Prostate gland (tissue), 2 donors: Measurements from ENCODE around the gene GPATCH8. TPM values are rescaled to one million over a fixed set of nuclear protein-coding genes. Genes with fewer than 3 reads are reported as not detected.

Source experiments
- DNase-seq: peaks from one replicate; pipeline ENCODE4 v3.0.0-alpha.2; 2019; ENCODE audit warnings: low spot score
- H3K27ac ChIP-seq, 2 donors: fragments of 200-600 bp; sonication (generic); 2 replicates each; pipeline ENCODE4 v1.5.1; 2017 to 2019
- H3K27me3 ChIP-seq: fragments of 200-600 bp; sonication (generic); replicated peaks from 2 replicates; pipeline ENCODE4 v1.5.1; 2019; ENCODE audit not compliant: insufficient read depth
- H3K36me3 ChIP-seq, 2 donors: fragments of 200-600 bp; sonication (generic); 1 replicate in 1 of 2; 2 replicates in 1 of 2; pipeline versions ENCODE4 v1.5.1 to v1.8.1; 2017 to 2019
- H3K4me1 ChIP-seq: fragments of 200-600 bp; sonication (generic); replicated peaks from 2 replicates; pipeline ENCODE4 v1.5.1; 2019
- H3K4me3 ChIP-seq, 2 donors: fragments of 200-600 bp; sonication (generic); 2 replicates each; pipeline ENCODE4 v1.5.1; 2017 to 2019
- H3K9me3 ChIP-seq: fragments of 200-600 bp; sonication (generic); 2 replicates; pipeline ENCODE4 v1.5.1; 2017
- POLR2A ChIP-seq: fragments of 450-650 bp; IDR thresholded peaks from one replicate; pipeline ENCODE4 v1.6.1; 2016; ENCODE audit warnings: antibody characterized with exemption, mild to moderate bottlenecking
- POLR2AphosphoS5 ChIP-seq: sonication (generic); formaldehyde crosslinking; IDR thresholded peaks from one replicate; pipeline ENCODE4 v1.6.1; 2017; ENCODE audit warnings: antibody characterized with exemption
- WGBS: methylation state at CpG from one replicate; pipeline ENCODE4 v1.1.5; 2018; 5-methylcytosine and 5-hydroxymethylcytosine counted together
- intact Hi-C: fragments of 100-400 bp; cut with DNase I; formaldehyde crosslinking; loops from one replicate; pipeline ENCODE4 v1.14.2; 2022
- total RNA-seq, 2 donors: library from RNA; depleted of rRNA; stranded (reverse); fragments of >200 nt; gene quantifications; one replicate each; pipeline ENCODE4 v1.1.0, GENCODE V29; 2016
- TF ChIP-seq, protein P1 (sequence below), 4 experiments: fragments of 200-600 bp in 2 of 4; fragments of 450-650 bp in 2 of 4; sonication (generic) in 2 of 4; IDR thresholded peaks; 1 replicate in 3 of 4; 2 replicates in 1 of 4; pipeline ENCODE4 v1.5.1; 2016 to 2019; ENCODE audit warnings: antibody characterized with exemption in 4 of 4, mild to moderate bottlenecking in 2 of 4, moderate library complexity in 2 of 4

Gene GPATCH8
- total RNA-seq, 2 donors from 2014 or later: 25.2 to 42.8 TPM

DNA sequence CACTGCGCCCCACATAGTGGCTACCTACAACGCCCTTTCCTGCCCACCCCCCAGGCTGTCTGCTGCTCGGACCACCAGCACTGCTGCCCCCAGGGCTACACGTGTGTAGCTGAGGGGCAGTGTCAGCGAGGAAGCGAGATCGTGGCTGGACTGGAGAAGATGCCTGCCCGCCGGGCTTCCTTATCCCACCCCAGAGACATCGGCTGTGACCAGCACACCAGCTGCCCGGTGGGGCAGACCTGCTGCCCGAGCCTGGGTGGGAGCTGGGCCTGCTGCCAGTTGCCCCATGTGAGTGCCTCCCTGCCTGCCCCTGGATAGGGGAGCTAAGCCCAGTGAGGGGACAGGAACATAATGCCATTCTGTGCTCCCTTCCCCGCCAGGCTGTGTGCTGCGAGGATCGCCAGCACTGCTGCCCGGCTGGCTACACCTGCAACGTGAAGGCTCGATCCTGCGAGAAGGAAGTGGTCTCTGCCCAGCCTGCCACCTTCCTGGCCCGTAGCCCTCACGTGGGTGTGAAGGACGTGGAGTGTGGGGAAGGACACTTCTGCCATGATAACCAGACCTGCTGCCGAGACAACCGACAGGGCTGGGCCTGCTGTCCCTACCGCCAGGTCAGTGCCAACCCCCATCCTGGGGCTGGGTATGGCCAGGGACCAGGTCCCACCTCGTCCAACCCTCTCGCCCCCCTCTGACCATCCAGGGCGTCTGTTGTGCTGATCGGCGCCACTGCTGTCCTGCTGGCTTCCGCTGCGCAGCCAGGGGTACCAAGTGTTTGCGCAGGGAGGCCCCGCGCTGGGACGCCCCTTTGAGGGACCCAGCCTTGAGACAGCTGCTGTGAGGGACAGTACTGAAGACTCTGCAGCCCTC is 151.0 kb downstream of the GPATCH8 start:
- H3K4me1 ChIP-seq: no peaks in the 10 kb centered on the region
- H3K36me3 ChIP-seq: peaks cover 5 to 10% of the 10 kb centered on the region in 2 donors
- TF ChIP-seq, protein P1, sequence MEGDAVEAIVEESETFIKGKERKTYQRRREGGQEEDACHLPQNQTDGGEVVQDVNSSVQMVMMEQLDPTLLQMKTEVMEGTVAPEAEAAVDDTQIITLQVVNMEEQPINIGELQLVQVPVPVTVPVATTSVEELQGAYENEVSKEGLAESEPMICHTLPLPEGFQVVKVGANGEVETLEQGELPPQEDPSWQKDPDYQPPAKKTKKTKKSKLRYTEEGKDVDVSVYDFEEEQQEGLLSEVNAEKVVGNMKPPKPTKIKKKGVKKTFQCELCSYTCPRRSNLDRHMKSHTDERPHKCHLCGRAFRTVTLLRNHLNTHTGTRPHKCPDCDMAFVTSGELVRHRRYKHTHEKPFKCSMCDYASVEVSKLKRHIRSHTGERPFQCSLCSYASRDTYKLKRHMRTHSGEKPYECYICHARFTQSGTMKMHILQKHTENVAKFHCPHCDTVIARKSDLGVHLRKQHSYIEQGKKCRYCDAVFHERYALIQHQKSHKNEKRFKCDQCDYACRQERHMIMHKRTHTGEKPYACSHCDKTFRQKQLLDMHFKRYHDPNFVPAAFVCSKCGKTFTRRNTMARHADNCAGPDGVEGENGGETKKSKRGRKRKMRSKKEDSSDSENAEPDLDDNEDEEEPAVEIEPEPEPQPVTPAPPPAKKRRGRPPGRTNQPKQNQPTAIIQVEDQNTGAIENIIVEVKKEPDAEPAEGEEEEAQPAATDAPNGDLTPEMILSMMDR (IDR thresholded peaks at IDR 0.05): no peak
- TF ChIP-seq POLR2AphosphoS5: no peak
- no peak for TF ChIP-seq POLR2A
- no peaks in the 10 kb centered on the region for H3K27me3 ChIP-seq
- intact Hi-C loops: no loop called here
- H3K4me3 ChIP-seq: no peak overlapping the region
- no peak for DNase-seq
- H3K9me3 ChIP-seq: no peaks in the 10 kb centered on the region
- WGBS: 87% methylated on average over 26 of the region's 36 CpGs
- H3K27ac ChIP-seq: no peak overlapping the region

DNA sequence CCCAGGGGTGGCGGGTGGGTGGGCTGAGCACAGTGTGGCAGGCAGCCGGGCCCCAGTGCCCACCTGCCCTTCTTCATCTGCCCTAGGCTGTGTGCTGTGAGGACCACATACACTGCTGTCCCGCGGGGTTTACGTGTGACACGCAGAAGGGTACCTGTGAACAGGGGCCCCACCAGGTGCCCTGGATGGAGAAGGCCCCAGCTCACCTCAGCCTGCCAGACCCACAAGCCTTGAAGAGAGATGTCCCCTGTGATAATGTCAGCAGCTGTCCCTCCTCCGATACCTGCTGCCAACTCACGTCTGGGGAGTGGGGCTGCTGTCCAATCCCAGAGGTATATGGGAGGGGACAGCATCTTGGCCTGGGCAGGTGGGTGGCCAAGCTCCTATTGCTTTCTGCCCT is 151.7 kb downstream of the GPATCH8 start:
- Histone ChIP-seq H3K4me3 (no peak overlapping the region), H3K27me3 (no peaks in the 10 kb centered on the region), H3K27ac (no peak overlapping the region), H3K36me3 (peaks cover 5 to 10% of the 10 kb centered on the region in 2 donors), H3K4me1 (no peaks in the 10 kb centered on the region), H3K9me3 (no peaks in the 10 kb centered on the region)
- TF ChIP-seq POLR2A: no peak
- no peak for TF ChIP-seq POLR2AphosphoS5
- TF ChIP-seq, protein P1 (IDR thresholded peaks at IDR 0.05): no peak
- no peak for DNase-seq
- WGBS: 87% methylated on average over 8 of the region's 8 CpGs
- intact Hi-C loops: no loop called here

DNA sequence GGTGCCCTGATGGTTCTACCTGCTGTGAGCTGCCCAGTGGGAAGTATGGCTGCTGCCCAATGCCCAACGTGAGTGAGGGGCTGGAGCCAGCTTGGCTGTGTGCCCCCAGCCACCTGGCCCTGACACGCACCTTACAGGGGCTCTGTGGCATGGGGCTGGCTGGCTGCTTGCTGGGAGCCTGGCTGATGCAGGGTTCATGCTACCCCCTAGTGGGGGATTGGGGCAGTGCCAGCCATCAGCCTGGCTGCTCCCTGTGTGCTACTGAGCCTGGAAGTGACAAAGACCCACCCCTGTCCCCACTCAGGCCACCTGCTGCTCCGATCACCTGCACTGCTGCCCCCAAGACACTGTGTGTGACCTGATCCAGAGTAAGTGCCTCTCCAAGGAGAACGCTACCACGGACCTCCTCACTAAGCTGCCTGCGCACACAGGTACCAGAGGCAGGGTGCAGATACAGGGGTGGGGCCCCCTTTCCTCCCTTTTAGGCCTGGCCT is 152.4 kb downstream of the GPATCH8 start:
- Histone ChIP-seq H3K9me3 (no peaks in the 10 kb centered on the region), H3K4me1 (no peaks in the 10 kb centered on the region), H3K27me3 (no peaks in the 10 kb centered on the region), H3K4me3 (no peak overlapping the region), H3K27ac (no peak overlapping the region), H3K36me3 (peaks cover 5 to 10% of the 10 kb centered on the region in 2 donors)
- intact Hi-C loops: no loop called here
- TF ChIP-seq, protein P1 (IDR thresholded peaks at IDR 0.05): peak in 3 of 4 experiments; percentile 36 to 72 (median 56)
- TF ChIP-seq POLR2AphosphoS5 (no peak), POLR2A (no peak)
- peak; percentile 41 for DNase-seq
- 71% methylated on average over 5 of the region's 6 CpGs for WGBS

DNA sequence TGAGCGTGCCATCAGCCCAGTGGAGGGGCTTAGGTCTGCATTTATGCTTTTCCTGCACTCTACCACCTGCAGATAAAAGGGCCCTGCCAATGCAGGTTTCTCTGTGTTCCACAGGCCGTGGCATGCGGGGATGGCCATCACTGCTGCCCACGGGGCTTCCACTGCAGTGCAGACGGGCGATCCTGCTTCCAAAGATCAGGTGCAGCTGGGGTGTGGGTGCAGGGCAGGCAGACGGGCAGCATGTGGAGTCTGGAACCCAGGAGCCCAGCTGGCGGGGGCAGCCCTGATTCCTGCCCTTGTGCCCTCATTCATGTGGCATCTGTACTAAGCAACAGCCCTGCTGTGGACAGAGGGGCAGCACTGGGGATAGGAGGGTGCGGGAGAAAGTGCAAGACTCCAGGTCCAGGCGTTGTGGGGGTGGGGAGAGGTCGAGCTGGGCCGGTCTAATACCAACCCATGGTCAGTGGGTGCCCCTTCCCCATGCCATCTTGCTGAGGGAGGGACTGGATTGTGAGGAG is 153.6 kb downstream of the GPATCH8 start:
- Histone ChIP-seq H3K4me3 (no peak overlapping the region), H3K36me3 (peaks cover 5 to 10% of the 10 kb centered on the region in 2 donors), H3K27me3 (no peaks in the 10 kb centered on the region), H3K27ac (no peak overlapping the region), H3K9me3 (no peaks in the 10 kb centered on the region), H3K4me1 (no peaks in the 10 kb centered on the region)
- intact Hi-C loops: loop anchor here (5.0 kb wide), 1 partner anchor 137 kb away; no protein-coding TSS in a partner anchor
- WGBS: 88% methylated on average over 12 of the region's 12 CpGs
- TF ChIP-seq POLR2A (no peak), POLR2AphosphoS5 (no peak)
- TF ChIP-seq, protein P1 (IDR thresholded peaks at IDR 0.05): no peak
- no peak for DNase-seq
